Progenitor cell of endocrine pancreas (in vitro differentiated cells): Measurements from ENCODE around the gene CALU. TPM values are rescaled to one million over a fixed set of nuclear protein-coding genes. Genes with fewer than 3 reads are reported as not detected.

Experiments
- DNase-seq: peaks from one replicate; pipeline ENCODE4 v3.0.0; 2021; ENCODE audit warnings: low spot score; ENCODE audit not compliant: unreplicated experiment
- H3K27ac Mint-ChIP-seq: 2 replicates; pipeline ENCODE4 v1.8.0; 2021; ENCODE audit warnings: mild to moderate bottlenecking, moderate library complexity, mixed read lengths
- H3K27me3 Mint-ChIP-seq: 2 replicates; pipeline ENCODE4 v1.8.0; 2021; ENCODE audit warnings: mixed read lengths
- H3K36me3 Mint-ChIP-seq: 2 replicates; pipeline ENCODE4 v1.8.0; 2022; ENCODE audit warnings: mixed read lengths; ENCODE audit not compliant: insufficient read depth
- H3K4me1 Mint-ChIP-seq: 2 replicates; pipeline ENCODE4 v1.8.0; 2021; ENCODE audit warnings: low read depth, mixed read lengths
- H3K4me3 Mint-ChIP-seq: 2 replicates; pipeline ENCODE4 v1.8.0; 2021; ENCODE audit warnings: low read depth, mild to moderate bottlenecking, moderate library complexity, mixed read lengths
- H3K9me3 Mint-ChIP-seq: 2 replicates; pipeline ENCODE4 v1.8.0; 2021; ENCODE audit warnings: low read depth, mixed read lengths
- total RNA-seq: library from RNA; stranded (reverse); gene quantifications from 2 replicates; pipeline ENCODE4 v1.2.1, GENCODE V29; 2021
- TF ChIP-seq, protein P1 (sequence below): fragments of 200-600 bp; sonication (generic); IDR thresholded peaks from one replicate; pipeline ENCODE4 v1.5.0; 2021; ENCODE audit warnings: antibody characterized with exemption, mild to moderate bottlenecking; ENCODE audit not compliant: unreplicated experiment

Gene CALU
- total RNA-seq, 1 donor from 2014 or later = 107 TPM

DNA sequence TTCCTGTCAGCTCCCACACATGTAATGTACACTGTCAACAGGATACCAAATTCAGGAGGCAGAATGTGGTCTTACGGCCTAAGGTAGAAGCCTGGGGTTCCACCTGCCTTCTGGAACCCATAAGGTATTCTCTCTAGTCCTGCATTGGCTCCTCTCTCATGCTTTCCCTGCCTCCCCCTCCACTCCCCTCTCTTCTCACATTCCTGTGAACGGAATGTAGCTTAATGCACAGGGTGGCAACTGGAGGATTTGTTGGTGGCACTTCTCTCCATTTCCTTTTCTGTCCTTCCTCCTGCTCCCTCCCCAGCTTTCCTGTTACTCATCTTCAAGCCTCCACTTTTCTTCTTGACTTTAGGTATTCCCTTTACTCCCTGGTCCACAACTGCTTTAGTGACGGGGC lies 79.5 kb downstream of the CALU start:
- no peak overlapping the region for H3K27ac Mint-ChIP-seq
- DNase-seq = no peak
- no peak overlapping the region for H3K4me3 Mint-ChIP-seq
- TF ChIP-seq, protein P1, sequence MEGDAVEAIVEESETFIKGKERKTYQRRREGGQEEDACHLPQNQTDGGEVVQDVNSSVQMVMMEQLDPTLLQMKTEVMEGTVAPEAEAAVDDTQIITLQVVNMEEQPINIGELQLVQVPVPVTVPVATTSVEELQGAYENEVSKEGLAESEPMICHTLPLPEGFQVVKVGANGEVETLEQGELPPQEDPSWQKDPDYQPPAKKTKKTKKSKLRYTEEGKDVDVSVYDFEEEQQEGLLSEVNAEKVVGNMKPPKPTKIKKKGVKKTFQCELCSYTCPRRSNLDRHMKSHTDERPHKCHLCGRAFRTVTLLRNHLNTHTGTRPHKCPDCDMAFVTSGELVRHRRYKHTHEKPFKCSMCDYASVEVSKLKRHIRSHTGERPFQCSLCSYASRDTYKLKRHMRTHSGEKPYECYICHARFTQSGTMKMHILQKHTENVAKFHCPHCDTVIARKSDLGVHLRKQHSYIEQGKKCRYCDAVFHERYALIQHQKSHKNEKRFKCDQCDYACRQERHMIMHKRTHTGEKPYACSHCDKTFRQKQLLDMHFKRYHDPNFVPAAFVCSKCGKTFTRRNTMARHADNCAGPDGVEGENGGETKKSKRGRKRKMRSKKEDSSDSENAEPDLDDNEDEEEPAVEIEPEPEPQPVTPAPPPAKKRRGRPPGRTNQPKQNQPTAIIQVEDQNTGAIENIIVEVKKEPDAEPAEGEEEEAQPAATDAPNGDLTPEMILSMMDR = no peak
- H3K9me3 Mint-ChIP-seq = no peaks in the 10 kb centered on the region
- peaks cover 4% of the 10 kb centered on the region for H3K36me3 Mint-ChIP-seq
- H3K4me1 Mint-ChIP-seq = peaks cover 3% of the 10 kb centered on the region
- H3K27me3 Mint-ChIP-seq = no peaks in the 10 kb centered on the region

Other genes with a start within 250 kb of the CALU start
- 5.1 and 7.4 TPM in 2 replicates for gene GARIN1A, start 67.1 kb upstream of the CALU start, total RNA-seq
- not detected in 2 replicates for gene OPN1SW, start 36.4 kb downstream of the CALU start, total RNA-seq
- 66.3 and 74.2 TPM in 2 replicates for gene CCDC136, start 52.6 kb downstream of the CALU start, total RNA-seq
- gene FLNC, start 91.0 kb downstream of the CALU start, total RNA-seq = 6.9 and 11.7 TPM in 2 replicates
- gene ATP6V1F, start 123.5 kb downstream of the CALU start, total RNA-seq = 119 and 124 TPM in 2 replicates
- gene KCP, start 171.3 kb downstream of the CALU start, total RNA-seq = 6.8 and 8.5 TPM in 2 replicates
- 0.44 and 0.69 TPM in 2 replicates for gene IRF5, start 198.6 kb downstream of the CALU start, total RNA-seq